Measurements from ENCODE around the gene KRTCAP2.

DNA sequence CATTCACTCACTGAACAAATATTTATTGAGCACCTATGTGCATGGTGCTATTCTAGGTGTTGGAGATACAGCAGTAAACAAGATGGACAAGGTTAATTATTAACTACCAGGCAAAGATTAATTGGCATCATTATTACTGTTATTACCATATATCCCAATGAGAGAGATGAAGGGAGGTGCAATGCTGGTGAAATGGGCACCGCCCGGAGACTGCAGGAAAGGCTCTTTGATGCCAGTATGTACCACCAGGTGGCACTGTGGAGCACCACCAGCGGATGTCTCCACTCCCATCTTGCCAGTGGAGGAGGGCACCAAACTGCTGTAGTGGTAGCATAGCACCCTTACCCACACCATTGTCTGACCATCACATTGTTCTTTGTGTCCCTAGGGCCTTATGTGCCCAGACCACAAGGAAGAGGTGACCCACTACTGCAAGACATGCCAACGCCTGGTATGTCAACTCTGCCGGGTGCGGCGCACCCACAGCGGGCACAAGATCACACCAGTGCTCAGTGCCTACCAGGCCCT, 3.5 kb upstream of the KRTCAP2 start:
- TF ChIP-seq, protein P1, sequence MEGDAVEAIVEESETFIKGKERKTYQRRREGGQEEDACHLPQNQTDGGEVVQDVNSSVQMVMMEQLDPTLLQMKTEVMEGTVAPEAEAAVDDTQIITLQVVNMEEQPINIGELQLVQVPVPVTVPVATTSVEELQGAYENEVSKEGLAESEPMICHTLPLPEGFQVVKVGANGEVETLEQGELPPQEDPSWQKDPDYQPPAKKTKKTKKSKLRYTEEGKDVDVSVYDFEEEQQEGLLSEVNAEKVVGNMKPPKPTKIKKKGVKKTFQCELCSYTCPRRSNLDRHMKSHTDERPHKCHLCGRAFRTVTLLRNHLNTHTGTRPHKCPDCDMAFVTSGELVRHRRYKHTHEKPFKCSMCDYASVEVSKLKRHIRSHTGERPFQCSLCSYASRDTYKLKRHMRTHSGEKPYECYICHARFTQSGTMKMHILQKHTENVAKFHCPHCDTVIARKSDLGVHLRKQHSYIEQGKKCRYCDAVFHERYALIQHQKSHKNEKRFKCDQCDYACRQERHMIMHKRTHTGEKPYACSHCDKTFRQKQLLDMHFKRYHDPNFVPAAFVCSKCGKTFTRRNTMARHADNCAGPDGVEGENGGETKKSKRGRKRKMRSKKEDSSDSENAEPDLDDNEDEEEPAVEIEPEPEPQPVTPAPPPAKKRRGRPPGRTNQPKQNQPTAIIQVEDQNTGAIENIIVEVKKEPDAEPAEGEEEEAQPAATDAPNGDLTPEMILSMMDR (IDR thresholded peaks at IDR 0.05) = peak in 3 of 4 experiments; percentile 90 to 95 (median 91)
- TF ChIP-seq POLR2A (IDR thresholded peaks at IDR 0.05) = no peak
